Stimulated activated CD8-positive, alpha-beta memory T cell treated with anti-CD3 and anti-CD28 coated beads, Interleukin-4, amount 100 ng/mL, for 48 hours (primary cell): ENCODE measurements around the gene HPCAL1.

Experiments used
- DNase-seq: peaks from one replicate; pipeline ENCODE4 v3.0.0-alpha.2; 2020

HPCAL1 gene

DNA sequence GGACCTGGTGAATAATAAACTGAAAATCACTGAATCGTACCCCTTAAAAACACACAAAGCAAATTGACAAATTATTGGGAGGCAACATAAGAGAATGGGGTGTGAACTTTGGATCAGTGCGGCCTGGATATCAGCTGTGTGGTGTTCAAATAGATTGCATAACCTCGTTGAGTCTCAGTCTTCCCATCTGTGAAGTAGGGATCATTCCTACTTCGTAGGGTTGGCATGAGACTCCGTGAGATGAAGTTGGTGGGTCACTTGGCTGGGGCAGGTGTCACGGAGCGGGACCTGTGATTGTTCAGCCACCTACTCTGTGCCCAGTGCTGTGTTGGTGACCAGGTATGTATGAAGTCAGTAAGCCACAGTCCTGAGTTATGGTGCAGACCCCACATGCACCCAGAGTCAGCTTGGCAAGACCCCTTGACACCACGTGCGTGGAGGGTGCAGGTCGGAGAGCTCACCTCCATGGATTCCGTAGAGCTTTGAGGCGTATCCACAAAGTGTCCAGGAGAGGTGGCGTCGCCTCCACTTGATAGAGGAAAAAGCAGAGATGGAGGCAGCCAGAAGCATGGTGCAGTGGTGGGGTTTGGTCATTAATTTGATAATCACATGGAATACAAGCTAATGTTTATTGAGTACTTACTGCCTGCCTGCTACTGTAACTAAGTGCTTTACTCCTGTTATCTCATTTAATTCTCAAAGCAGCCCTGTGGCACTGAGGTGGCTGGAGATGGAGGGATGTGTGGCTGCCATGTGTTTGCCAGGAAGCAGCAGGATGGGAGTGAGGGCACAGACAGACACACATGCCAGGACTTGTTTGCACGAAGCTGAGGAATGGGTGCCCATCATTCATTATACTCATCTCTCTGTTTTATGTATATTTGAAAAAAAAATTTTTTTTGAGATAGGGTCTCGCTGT, 35.8 kb downstream of the HPCAL1 start:
- no peak for DNase-seq

DNA sequence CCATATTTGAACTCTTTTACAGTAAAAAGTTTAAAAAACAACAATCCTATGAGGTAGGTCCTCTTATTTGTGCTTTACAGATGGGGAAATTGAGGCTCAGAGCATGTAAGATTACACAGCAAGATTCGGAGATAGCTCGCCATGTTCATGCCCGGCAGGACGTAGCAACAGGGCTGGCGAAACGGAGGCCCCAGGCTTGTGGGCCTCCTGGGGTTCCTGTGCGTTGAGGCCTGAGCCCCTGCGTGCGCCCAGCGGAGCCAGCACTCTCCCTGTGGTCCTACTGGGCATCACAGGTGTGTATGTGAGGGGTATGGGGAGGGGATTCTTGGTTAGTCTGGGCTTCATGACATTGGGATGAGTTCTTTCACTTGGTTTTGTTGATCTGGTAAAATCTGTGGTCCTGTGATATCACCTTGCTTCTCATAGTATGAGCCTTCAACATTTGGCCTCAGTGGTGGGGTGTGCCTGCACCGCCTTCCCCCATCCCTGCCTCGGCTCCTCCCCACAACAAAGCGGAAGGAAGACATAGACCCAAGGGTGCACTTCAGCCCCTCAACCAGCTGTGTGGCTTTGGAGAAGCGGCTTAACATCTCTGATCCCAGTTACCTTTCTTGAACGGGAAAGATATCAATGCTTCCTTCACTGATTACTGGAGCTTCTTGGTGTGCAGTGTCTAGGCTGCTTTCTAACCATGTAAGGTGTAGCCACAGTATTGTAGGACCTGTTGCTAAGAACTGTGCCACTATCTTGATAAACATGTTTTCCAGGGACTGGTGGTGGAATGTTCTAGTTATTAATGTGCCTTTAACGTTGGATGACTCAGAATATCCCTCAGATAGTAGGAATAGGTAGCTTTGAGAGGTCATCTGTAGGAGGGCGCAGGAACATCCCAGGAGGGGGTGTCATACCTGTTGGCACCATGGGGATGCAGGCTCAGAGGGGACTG, 37.2 kb downstream of the HPCAL1 start:
- DNase-seq: no peak

DNA sequence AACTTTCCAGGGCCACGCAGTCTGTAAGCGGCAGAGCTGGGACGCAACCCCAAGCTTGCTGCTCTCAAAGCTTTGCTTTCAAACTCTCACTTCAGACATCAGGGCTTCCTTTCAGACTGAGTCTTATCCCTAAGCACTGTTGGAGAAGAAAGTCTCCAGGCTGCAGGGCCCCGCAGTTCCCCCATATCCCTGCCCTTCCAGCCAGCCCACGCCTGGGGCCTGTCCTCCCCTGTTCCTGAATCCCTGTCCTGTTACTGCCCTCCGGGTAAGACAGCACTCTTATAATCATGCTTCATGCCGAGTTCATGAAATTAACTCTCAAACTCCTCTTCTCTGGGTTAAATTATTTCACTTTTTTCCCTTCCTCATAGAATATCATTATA, 37.9 kb downstream of the HPCAL1 start:
- no peak for DNase-seq

DNA sequence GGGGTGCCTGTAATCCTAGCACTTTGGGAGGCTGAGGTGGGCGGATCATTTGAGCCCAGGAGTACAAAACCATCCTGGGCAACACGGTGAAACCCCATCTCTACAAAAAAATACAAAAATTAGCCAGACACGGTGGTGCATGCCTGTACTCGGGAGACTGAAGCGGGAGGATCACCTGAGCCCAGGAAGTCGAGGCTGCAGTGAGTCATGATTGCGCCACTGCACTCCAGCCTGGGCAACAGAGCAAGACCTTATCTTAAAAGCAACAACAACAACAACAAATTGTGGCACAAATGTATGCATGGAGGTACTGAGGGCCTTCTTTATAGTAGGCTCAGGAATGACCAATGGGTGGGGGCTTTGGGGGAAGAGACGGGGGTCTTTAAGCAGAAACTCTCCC, 38.5 kb downstream of the HPCAL1 start:
- no peak for DNase-seq

DNA sequence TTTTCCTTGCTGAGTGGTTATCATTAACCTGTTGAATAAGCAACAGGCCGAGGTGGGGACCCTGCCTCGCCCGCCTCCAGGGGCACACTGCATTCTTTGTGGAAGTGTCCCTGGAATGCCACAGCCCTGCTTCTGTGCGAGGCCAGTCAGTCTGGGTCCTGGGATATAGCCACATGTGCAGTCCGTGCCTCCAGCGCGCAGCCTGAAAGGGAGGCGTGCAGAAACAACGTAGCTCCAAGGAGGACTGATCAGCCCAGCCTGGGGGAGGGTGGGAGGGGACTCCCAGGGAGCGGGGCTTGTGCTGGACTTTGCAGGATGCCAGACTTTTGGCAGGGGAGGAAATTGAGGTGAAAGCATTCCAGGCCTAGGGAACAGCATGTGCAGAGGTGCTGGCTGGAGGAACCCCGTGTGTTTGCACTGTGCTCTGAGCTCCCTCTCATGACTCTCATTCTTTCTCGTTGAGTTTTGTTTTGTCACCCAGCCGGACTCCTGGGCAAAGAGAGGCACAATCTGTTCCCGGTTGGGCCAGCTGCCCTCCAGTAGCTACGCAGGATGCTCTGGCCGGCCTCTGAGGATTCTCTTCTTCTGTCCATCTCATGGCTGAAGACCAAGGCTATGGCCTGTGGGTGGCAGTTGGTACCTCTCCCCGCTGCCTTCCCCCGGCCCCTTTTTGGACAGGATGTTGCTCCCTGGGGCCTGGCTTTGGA, 39.7 kb downstream of the HPCAL1 start:
- DNase-seq: no peak

DNA sequence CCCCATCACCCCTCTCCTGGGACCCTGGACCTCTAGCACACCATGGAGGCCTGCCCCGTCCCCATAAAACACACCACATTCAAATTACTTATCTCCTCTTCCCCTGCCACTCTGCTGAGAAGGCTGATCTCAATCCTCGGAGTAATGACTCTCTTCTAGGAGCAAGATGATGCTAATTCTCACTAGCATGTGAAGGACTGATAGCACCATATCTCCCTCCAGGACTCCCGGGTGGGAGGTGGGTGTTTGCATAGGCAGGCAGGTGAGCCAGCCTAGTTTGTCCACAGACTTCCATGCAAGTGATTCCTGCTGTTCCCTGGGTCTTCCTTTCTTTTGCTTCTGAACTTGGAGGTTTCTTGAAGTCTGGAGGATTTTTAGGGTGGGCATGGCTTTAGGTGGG, 40.5 kb downstream of the HPCAL1 start:
- no peak for DNase-seq

DNA sequence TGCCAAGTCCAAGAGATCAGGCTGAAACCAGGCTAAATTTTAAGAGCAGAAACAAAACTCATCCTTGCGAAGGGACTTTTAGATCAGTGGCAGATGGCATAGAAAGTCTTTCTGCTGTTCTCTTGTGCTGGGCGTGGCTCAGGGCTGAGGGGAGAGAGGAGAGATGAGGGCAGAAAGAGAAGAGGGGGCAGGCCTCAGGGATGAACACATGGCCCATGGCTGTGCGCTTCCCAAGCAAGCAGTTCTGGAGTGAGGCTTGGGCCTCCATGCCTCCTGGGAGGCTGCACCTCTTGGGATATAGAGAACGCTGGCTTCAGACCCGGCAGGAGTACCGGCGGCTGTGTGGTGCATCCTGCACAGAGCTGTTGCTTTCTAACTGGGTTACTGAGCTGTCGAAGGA, 41.0 kb downstream of the HPCAL1 start:
- DNase-seq: no peak

DNA sequence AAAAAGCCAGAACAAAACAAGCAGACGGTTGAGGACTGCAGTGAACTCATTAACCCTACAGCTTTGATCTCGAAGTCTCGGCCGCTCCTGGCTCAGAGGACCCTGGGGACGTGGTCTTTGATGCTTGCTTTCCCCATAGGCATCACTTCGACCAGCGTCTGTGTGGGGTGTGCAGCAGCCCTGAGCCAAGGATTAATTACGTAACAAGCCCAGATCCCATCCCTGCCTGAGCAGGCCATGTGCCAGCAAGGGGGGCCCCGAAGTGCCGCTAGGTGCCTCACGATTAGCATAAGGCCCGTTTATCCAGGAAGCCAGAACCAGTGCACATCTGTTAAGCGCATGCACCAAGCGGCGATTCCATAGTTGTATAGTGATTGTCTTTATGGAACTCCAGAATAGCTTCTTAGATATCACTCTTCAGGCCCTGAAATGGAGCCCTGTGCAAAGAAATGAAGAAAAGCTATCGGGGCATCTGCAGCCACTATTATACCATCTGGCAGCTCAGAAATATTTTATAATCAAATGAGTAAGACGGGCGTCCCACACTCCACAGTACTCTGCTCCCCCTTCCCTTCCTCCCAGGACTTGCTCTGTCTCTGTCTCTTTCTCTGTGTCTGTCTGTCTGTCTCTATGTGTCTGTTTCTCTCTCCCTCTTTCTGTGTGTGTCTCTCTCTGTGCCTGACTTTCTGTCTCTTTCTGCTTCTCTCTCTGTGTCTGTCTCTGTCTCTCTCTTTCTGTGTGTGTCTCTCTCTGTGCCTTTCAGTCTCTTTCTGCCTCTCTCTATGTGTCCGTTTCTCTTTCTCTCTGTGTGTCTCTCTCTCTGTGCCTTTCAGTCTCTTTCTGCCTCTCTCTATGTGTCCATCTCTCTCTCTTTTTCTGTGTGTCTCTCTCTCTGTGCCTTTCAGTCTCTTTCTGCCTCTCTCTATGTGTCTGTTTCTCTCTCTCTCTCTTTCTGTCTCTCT, 41.7 kb downstream of the HPCAL1 start:
- no peak for DNase-seq

DNA sequence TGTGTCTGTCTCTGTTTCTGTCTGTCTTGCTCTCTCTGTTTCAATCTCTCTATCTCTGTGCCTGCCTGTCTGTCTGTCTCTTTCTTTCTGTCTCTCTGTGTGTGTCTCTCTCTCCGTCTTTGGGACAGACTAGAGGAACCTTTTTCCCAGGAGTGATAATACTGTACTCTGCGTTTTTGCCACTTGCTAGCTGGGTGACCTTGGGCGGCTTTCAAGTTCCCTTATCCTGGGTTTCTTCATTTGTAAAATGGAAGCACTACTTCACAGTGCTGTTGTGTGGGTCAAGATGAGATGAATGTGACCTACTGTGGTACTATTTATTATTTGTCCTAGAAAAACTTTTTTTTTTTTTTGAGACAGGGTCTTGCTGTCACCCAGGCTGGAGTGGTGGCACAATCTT, 42.4 kb downstream of the HPCAL1 start:
- DNase-seq: no peak

DNA sequence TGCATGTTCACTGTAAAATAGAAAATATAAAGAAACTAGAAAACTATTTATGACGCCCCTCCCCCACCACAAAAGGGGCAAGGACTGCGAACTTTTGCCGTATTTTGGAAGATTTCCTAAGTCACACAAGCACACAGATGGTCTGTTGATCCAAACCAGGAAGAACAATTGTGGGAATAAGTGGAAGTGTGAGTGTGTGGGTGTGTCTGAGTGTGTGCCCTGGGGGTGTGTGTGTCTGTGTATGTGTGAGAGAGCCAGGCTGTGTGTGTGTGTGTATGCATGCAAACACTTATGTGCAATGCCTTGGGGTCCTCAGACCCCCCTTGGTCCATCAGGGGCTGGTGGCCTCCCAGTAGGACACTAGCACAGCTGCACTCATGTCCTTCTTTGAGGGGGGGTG, 43.1 kb downstream of the HPCAL1 start:
- DNase-seq: no peak

DNA sequence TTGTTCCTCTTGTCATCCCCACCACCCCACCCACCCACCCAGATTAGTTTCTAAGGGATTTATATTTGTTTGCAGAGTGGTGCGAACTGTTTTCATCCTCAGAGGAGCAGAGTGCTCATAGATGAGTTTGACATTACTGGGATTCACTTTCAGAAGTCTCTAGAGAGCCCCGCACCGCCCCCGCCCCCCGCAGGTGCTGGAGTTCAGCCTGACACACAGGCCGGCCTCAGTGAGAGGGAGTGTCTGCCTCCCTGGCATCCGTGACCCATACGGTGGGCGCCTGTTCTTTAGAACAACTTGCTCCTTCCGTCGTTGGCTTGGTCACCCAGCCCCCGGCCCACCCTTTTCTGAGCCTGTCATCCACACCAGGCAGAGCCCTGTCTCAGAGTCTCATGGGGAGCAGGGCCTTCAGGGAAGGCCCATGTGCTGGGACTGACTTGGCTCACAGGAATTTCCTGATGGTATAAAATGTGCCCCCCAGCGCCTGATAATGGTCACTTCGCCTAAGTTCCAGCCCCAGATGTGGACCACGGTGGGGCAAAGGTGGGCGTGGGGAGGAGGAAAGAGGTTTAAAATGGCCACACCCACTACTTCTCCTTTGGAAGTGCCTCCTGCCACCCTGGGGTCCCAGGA, 44.3 kb downstream of the HPCAL1 start:
- no peak for DNase-seq

DNA sequence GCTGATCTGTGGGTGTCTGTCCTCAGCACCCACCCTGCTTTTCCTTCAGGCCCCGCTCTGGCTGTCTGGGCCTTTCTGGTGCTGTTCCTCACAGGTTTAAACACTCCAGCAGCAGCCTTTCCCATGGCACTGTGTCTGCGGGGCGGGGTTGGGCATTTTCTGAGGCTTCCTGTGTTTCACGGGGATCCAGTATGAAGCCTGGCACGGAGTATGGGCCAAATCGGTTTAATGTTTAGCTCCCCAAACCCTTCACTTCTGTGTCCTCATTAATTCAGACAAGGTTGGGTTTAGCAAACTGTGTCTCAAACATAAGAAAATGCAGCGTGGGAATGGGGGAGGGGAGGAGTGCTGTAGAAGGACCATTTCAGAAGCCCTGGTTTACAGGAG, 44.9 kb downstream of the HPCAL1 start:
- no peak for DNase-seq

DNA sequence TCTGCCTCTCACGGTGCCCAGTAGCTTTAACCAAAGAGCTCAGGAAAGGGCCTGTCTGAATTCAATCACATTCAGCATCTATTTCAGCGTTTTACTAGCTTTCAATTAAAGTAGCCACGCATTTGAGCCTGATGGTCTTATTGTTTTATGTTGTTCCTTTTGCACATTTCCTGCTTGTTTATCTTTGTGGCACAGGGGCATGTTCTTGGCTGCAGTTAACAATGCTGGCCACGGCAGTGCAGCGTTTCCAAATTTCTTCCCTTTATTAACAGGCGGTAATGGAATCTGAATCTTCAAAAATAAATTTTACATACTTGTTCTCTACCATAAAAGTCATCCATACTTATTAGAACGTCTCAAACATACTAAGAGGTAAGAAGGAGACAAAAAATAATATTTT, 46.2 kb downstream of the HPCAL1 start:
- DNase-seq: no peak

DNA sequence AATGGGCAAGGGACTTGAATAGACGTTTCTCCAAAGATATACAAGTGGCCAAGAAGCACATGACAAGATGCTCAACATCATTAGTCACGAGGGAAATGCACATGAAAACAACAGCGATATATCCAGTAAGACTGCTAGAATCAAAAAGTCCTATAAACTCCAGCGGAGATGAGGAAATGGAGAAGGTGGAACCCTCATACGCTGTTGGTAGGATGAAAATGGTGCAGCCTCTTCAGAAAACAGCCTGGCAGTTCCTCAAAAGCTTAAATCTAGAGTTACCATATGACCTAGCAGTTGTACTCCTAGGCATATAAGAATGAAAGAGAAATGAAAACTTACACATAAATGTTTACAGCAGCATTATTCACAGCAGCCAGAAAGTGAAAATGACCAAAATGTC, 48.1 kb downstream of the HPCAL1 start:
- DNase-seq: no peak

DNA sequence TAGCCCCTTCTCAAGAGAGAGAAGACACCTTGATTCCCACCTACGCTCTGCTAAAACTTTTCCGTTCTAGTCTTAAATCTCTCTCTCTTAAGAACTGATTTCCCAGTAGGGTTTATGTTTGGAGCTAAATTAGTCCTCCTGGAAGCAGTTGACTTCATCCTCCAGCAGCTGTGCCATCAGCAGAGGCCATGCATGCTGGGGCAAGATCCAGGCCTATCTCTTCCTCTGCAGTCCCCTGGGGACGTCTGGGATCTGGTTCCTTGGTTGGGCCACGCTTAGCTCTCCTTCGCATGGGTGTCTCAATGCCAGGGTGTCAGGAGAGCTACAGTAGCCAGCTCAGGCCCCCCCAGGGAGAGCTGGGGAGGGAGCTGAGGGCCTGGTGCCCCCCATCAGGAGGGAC, 49.7 kb downstream of the HPCAL1 start:
- no peak for DNase-seq

DNA sequence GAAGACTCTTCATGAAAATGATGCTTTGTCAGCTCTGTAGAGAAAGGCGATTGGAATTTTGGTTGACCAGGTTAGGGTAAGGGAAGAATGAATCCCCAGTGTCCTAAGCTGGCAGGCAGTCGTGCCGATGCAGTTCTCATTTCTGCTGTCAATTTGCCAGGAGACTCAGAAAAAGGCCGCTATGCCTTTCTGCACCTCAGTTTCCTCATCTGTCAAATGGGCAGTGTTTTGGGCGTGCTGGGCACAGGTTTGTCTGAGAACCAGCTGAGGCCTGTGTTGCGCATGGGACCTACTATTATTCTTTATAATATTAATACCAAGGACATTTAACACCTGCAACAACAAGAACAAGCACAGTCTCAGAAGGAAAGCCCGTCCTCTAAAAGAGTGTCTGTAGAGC, 50.3 kb downstream of the HPCAL1 start:
- no peak for DNase-seq

DNA sequence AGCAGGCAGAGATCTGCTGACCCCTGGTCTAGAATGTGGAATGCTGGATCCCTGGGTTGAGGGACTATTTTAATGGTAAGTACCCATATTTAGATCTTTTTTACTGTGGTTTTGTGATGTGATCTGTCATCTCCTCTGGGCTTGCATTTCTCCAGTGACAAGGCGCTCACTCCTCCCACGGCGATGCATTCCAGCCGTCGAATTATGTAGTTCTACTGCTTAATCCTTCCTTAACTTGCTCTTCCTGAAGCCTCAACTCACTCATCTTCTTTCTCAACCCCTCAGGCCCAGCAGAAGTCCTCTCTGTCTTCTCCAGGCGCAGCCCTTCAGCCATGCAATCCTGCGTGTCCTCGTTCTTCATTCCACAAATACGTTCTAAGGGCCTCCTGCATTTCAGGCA, 51.2 kb downstream of the HPCAL1 start:
- no peak for DNase-seq

DNA sequence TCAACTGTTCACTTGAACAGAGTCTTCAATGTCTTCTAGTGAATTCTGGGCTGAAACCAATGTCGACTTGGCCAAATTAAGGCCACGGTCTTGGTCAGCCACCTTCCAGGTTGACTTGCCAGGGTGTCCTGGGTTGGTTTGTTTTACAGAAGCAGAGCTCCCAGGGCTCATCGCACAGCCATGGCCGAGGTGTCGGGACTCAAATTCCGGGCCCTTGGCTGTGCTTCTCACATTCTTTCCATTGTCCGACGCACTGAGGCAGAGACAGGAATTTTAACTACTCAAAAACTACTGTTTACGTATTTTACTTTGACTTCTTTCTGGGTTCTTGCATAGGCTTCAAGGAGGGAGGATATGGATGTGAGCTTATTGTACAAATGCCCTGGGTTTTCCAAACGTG, 51.7 kb downstream of the HPCAL1 start:
- DNase-seq: no peak

DNA sequence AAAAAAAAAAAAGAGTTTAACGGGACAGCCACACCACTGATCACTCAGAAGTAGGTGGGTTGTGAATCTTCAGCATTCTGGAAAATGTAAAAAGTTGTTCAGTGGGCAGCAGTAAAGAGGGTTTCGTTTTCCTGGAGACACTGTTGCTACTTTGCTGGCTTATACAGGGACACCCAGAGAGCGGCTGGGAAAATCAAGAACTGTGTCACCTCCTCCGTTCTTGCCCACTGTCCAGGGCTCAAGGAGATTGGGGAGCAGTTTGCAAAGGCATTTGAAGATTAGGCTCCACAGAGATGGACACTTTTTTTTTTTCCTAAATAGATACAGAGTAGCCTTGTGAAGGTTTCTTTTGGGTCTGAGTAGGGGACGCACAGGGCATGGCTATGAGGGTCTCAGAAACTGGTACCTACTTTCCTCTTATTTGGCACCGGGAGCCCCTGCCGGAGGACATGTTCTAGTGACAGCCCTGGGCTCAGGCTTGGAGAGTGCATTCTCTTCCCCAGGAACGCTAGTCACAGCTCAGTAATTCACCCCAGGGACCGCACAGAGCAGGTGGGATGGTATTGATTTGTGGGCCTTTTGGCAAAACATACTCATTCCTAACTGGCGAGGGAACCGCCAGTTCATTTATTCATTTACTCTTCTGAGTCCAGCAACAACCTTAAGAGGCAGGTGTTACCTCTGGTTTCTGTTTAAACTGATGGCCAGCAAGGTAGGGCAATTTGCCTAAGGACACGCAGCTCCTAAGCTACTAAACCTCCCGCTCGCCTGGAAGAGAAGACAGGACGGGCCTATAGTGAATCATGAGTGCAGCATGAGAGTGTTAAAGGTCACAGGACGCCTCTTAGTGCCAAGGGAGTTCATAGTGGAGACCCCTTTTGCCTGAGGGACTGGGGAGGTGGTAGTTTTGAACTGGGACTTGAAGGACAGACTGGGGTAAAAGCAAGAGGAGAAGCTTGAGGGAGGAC, 53.1 kb downstream of the HPCAL1 start:
- DNase-seq: no peak

DNA sequence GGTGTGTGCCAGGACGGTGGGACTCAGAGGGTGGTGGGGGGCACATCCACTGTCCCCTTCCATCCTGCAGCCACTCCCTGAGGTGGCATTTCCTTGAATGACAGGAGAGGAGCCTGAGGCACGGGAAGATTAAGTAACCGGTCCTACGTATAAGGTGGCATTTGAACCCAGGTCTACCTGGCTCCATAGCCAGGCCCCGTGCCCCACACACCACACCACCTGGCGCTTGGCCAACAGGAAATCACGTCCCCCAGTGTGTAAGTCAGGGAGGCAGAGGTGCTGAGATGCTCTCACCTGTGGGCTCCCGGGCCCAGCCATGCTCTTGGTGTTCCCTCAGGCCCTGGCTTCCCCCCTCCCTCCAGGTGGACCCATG, 53.7 kb downstream of the HPCAL1 start:
- DNase-seq: no peak
